Mucosa of descending colon (tissue), 3 donors: ENCODE results near the gene PRSS8. TPM values are rescaled to one million over a fixed set of nuclear protein-coding genes. Genes with fewer than 3 reads are reported as not detected.

Experiments used
- ATAC-seq: fragments of 200-7000 bp; cut with Tn5 transposase; one replicate; pipeline ENCODE4 v1.9.1; 2020; ENCODE audit warnings: mild to moderate bottlenecking, moderate library complexity
- DNase-seq, 3 donors: peaks; one replicate each; pipeline ENCODE4 v3.0.0-alpha.2; 2020
- H3K36me3 ChIP-seq: fragments of 200-600 bp; one replicate; pipeline ENCODE4 v1.8.0; 2021; ENCODE audit warnings: low read depth, mild to moderate bottlenecking
- H3K4me1 ChIP-seq: fragments of 200-600 bp; one replicate; pipeline ENCODE4 v1.8.0; 2021; ENCODE audit warnings: low read depth, mild to moderate bottlenecking
- H3K4me3 ChIP-seq: fragments of 200-600 bp; one replicate; pipeline ENCODE4 v1.8.0; 2021; ENCODE audit warnings: mild to moderate bottlenecking
- H3K9me3 ChIP-seq: fragments of 200-600 bp; one replicate; pipeline ENCODE4 v1.8.0; 2021; ENCODE audit warnings: mild to moderate bottlenecking
- intact Hi-C, 2 donors: fragments of 100-400 bp; cut with DNase I in 1 of 2; cut with micrococcal nuclease in 1 of 2; formaldehyde crosslinking; loops; one replicate each; pipeline versions ENCODE4 v1.11.0 to v1.11.1; 2022; cut with DNase I, micrococcal nuclease
- total RNA-seq, 3 donors: library from RNA; stranded (reverse); fragmentation: NEBNext Ultra II Directional in 2 of 3; extraction: Animal tissue kit (Norgen Biotek cat#: 25700) in 2 of 3; gene quantifications; one replicate each; pipeline versions ENCODE4 v1.2.1 to v1.2.4, GENCODE V29; 2021 to 2023
- TF ChIP-seq, protein P1 (sequence below): fragments of 200-600 bp; IDR thresholded peaks from one replicate; pipeline ENCODE4 v1.8.0; 2022; ENCODE audit warnings: antibody characterized with exemption, mild to moderate bottlenecking
- donor health status: DM: no; HTN: no; CAD: no; lungs with moderate emphysema.
- donor health status: DM: no; HTN: no; CAD: no.
- donor health status: DM: no; HTN: yes; CAD: no.

PRSS8 gene
- total RNA-seq, 3 donors from 2014 or later, result 163 to 482 (median 422) TPM

DNA sequence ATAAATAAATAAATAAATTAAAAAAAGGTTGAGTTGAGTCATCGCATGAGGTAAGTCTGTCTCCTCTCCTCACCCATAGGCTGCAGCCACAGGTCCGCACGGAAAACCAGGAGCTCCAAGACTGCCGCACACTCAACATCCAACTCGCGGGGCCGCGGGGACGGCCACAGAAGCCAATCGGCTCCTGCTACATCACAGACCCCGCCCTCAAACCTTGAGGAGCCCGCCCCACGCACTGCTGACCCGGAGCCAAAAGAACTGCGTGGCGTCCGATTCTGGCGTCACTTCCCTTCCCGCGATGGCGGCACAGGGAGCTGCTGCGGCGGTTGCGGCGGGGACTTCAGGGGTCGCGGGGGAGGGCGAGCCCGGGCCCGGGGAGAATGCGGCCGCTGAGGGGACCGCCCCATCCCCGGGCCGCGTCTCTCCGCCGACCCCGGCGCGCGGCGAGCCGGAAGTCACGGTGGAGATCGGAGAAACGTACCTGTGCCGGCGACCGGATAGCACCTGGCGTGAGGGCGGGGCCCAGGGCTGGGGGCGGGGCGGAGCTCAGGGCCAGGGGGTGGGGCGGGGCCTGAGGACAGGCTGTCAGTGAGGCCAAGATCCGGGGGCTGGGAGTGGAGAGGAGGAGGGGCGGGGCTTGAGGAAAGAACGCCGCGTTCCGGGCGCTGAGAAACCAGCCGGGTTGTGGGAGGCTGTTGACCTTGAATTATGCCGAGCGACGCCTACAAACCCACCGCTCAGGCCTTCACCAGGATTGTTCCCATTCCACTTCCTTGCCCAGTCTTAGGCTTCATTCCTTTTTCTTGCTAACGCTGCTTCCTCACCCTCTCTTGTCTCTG lies 17.9 kb downstream of the PRSS8 start, which contains the start of gene KAT8:
KAT8 (plus strand) TSS at position 281 of the 839 bp plus-strand sequence; CDS start at position 299, 18 bp downstream.
- Histone ChIP-seq H3K4me1 (peaks cover 34% of the 10 kb centered on the region), H3K36me3 (peaks cover 4% of the 10 kb centered on the region), H3K4me3 (peak within 1 kb of the TSS; percentile 50), H3K9me3 (no peaks in the 10 kb centered on the region)
- DNase-seq (peak; percentile 98 to 99 (median 99)), ATAC-seq (peak; percentile 96)
- intact Hi-C loops, result no loop called here
- TF ChIP-seq, protein P1, sequence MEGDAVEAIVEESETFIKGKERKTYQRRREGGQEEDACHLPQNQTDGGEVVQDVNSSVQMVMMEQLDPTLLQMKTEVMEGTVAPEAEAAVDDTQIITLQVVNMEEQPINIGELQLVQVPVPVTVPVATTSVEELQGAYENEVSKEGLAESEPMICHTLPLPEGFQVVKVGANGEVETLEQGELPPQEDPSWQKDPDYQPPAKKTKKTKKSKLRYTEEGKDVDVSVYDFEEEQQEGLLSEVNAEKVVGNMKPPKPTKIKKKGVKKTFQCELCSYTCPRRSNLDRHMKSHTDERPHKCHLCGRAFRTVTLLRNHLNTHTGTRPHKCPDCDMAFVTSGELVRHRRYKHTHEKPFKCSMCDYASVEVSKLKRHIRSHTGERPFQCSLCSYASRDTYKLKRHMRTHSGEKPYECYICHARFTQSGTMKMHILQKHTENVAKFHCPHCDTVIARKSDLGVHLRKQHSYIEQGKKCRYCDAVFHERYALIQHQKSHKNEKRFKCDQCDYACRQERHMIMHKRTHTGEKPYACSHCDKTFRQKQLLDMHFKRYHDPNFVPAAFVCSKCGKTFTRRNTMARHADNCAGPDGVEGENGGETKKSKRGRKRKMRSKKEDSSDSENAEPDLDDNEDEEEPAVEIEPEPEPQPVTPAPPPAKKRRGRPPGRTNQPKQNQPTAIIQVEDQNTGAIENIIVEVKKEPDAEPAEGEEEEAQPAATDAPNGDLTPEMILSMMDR, result no peak

DNA sequence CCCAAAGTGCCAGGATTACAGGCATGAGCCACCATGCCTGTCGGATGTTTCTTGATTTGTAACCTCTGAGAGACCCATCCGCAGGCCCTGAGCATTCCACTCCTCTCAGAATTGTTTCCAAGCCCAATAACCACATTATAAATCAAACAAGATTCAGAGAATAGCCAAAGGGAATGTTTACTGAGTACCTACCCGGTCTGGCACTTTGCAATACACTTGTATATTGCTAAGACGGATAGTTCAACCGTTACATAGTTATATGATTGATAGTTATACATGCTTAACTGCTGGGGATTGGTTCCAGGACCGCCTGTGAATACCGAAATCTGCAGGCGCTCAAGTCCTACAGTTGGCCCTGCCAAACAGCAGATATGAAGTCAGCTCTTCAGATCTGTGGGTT lies 21.1 kb downstream of the PRSS8 start:
- DNase-seq (no peak), ATAC-seq (no peak)
- peaks cover 36% of the 10 kb centered on the region for H3K4me1 ChIP-seq
- H3K36me3 ChIP-seq, result peaks cover 4% of the 10 kb centered on the region
- TF ChIP-seq, protein P1, result no peak
- intact Hi-C loops, result no loop called here
- H3K9me3 ChIP-seq, result no peaks in the 10 kb centered on the region
- H3K4me3 ChIP-seq, result no peak overlapping the region

DNA sequence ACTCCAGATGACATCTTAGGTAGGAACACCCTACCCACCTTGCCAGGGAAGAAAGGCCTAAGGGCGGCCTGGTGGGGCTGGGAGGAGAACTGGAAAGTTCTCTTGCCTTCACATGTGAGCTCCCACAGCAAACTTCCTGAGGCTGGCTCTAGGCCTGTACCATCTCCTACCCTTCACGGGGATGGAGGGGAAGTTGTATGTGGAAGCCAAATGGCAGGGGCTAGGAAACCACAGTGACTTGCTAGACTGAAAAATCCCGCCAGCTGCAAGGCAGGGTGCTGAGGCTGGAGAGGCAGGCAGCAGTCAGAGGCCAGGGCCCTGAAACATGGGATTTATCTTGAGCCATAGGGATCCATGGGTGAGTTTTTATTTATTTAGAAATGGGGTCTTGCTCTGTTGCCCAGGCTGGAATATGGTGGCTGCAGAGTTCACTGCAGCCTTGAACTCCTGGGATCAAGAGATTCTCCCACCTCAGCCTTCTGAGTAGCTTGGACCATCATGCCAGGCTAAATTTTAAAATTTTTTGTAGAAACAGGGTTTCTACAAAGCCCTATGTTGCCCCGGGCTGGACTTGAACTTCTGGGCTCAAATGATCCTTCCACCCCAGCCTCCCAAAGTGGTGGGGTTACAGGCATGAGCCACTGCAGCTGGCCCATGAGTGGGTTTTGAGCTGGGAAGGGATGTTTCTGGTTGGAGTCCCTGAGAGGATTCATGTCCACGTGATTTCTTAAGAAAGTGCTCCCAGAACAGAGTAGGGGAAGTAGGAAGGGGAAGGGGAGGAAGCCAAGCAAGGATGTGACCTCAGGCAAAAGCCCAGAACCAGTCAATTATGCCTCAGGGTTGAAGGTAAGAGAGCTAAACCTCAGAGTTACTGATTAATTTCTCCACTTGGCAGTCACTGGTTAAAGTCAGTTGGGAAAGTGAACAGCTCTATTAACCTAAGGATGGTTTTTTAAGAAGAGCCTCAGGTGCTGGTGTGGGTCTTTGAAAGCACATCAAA lies 22.1 kb downstream of the PRSS8 start:
- no peak for ATAC-seq
- TF ChIP-seq, protein P1, result no peak
- peaks cover 35% of the 10 kb centered on the region for H3K4me1 ChIP-seq
- no peak overlapping the region for H3K4me3 ChIP-seq
- DNase-seq, result peak in 1 of 3 donors; percentile 46
- no peaks in the 10 kb centered on the region for H3K9me3 ChIP-seq
- intact Hi-C loops, result no loop called here
- H3K36me3 ChIP-seq, result peaks cover 4% of the 10 kb centered on the region

DNA sequence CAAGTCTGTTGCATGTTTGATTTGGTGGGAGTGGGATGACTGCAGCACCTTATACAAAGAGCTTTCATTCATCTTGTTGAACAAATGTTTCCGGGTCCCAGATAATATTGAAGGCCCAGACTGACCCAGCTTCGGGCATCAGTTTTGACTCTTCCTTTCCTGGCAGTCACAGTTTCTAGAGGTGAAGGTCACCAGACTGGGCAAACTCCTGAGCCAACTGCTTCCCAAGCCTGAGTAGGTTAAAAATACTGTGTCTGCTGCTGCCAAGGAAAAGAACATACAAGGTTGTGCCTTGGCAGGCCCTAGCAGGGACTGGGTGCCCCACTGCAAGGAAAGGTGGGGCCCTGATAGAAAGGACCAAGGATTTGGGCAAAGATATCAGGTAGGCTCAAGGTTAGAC lies 22.8 kb downstream of the PRSS8 start:
- Histone ChIP-seq H3K4me1 (peaks cover 35% of the 10 kb centered on the region), H3K4me3 (no peak overlapping the region), H3K9me3 (no peaks in the 10 kb centered on the region), H3K36me3 (peaks cover 4% of the 10 kb centered on the region)
- DNase-seq (no peak), ATAC-seq (no peak)
- intact Hi-C loops, result no loop called here
- TF ChIP-seq, protein P1, result no peak

DNA sequence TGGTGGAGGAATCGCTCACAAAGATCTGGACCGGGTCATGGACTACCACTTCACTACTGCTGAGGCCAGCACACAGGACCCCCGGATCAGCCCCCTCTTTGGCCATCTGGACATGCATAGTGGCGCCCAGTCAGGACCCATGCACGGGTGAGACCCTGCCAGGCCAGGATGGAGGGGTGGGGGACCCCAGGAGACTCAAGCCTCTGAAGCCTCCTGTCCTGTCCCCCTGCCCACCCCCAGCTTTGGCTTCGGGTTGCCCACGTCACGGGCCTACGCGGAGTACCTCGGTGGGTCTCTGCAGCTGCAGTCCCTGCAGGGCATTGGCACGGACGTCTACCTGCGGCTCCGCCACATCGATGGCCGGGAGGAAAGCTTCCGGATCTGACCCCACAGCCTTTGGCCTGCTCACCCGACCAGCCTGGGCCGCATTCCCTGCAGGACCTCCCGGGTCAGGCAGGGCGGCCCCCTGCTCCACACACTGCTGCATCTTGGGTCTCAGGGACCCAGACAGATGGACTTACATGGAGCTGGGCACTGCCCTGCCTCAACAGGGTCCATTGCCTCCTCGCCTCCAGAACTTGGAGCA lies 23.6 kb downstream of the PRSS8 start:
- TF ChIP-seq, protein P1, result no peak
- Histone ChIP-seq H3K4me1 (peaks cover 35% of the 10 kb centered on the region), H3K9me3 (no peaks in the 10 kb centered on the region), H3K36me3 (no peaks in the 10 kb centered on the region), H3K4me3 (no peak overlapping the region)
- ATAC-seq (no peak), DNase-seq (peak in 1 of 3 donors; percentile 59)
- intact Hi-C loops, result no loop called here
